B cell (primary cell): ENCODE results near the gene KLHL34. TPM values are rescaled to one million over a fixed set of nuclear protein-coding genes. Genes with fewer than 3 reads are reported as not detected.

Source experiments
- ATAC-seq: fragments of 200-7000 bp; cut with Tn5 transposase; one replicate; pipeline ENCODE4 v1.10.0; 2021; ENCODE audit warnings: low read depth, mild to moderate bottlenecking, moderate number of reproducible peaks, moderate library complexity
- CTCF ChIA-PET: fragments of 350-600 bp; sonication (Branson Sonifier 250); formaldehyde crosslinking; loops from one replicate; lab custom pipeline; 2021; ENCODE audit warnings: antibody characterized with exemption, inconsistent platforms; lab: Charles Lee
- POLR2A ChIA-PET: fragments of 350-600 bp; sonication (Branson Sonifier 250); formaldehyde crosslinking; loops from one replicate; lab custom pipeline; 2021; ENCODE audit warnings: antibody characterized with exemption; lab: Charles Lee
- DNase-seq: peaks from one replicate; pipeline ENCODE4 v3.0.0; 2013
- H2AFZ ChIP-seq: 2 replicates; pipeline ENCODE4 v1.6.1; 2012; ENCODE audit warnings: mild to moderate bottlenecking, low read depth, low read length; ENCODE audit not compliant: insufficient read depth, poor library complexity, severe bottlenecking
- H3K27ac ChIP-seq, 2 donors: 1 replicate in 1 of 2; 2 replicates in 1 of 2; pipeline ENCODE4 v1.5.1; 2012 to 2013; ENCODE audit warnings: low read length in 2 of 2, mild to moderate bottlenecking in 2 of 2, moderate library complexity in 1 of 2
- H3K27me3 ChIP-seq, 4 experiments: fragments of 200-600 bp in 1 of 4; sonication (generic) in 1 of 4; replicated peaks in 1 of 4; 1 replicate in 2 of 4; 2 replicates in 2 of 4; pipeline versions ENCODE4 v1.6.1 to v1.7.0; 2013 to 2016; ENCODE audit warnings: low read length in 3 of 4, mild to moderate bottlenecking in 2 of 4, mixed read lengths in 1 of 4, moderate library complexity in 1 of 4; ENCODE audit not compliant: insufficient read depth in 4 of 4, control insufficient read depth in 3 of 4; ENCODE audit errors: control extremely low read depth in 1 of 4
- H3K36me3 ChIP-seq, 2 experiments: replicated peaks in 1 of 2; 1 replicate in 1 of 2; 2 replicates in 1 of 2; pipeline versions ENCODE4 v1.6.1 to v1.7.1; 2013; ENCODE audit warnings: low read length in 1 of 2; ENCODE audit not compliant: insufficient read depth in 2 of 2, control insufficient read depth in 1 of 2; ENCODE audit errors: control extremely low read depth in 1 of 2, extremely low read depth in 1 of 2
- H3K4me1 ChIP-seq, 2 donors: fragments of 200-600 bp in 1 of 2; sonication (generic) in 1 of 2; 1 replicate in 1 of 2; 2 replicates in 1 of 2; pipeline versions ENCODE4 v1.5.1 to v1.6.1; 2013 to 2017; ENCODE audit warnings: low read length in 2 of 2; ENCODE audit not compliant: control insufficient read depth in 2 of 2, insufficient read depth in 2 of 2
- H3K4me2 ChIP-seq: replicated peaks from 2 replicates; pipeline ENCODE3; 2012; ENCODE audit warnings: mild to moderate bottlenecking, low read depth, low read length; ENCODE audit not compliant: poor library complexity, severe bottlenecking
- H3K4me3 ChIP-seq, 5 experiments: fragments of 200-600 bp in 1 of 5; sonication (generic) in 1 of 5; 1 replicate in 3 of 5; 2 replicates in 2 of 5; pipeline versions ENCODE4 v1.5.1 to v1.7.0; 2011 to 2016; ENCODE audit warnings: low read length in 4 of 5, mild to moderate bottlenecking in 4 of 5, low read depth in 2 of 5, control low read depth in 1 of 5, moderate library complexity in 1 of 5; ENCODE audit not compliant: insufficient read depth in 1 of 5; ENCODE audit errors: control extremely low read depth in 1 of 5, extremely low read depth in 1 of 5
- H3K79me2 ChIP-seq: fragments of 200-600 bp; sonication (generic); one replicate; pipeline ENCODE4 v1.6.0; 2016; ENCODE audit warnings: low read length; ENCODE audit not compliant: control insufficient read depth, insufficient read depth
- H3K9ac ChIP-seq: fragments of 200-600 bp; sonication (generic); 2 replicates; pipeline ENCODE4 v1.6.1; 2017; ENCODE audit warnings: mild to moderate bottlenecking, low read length, moderate library complexity
- H3K9me3 ChIP-seq, 3 donors: one replicate each; pipeline versions ENCODE4 v1.6.1 to v1.7.1; 2013; ENCODE audit warnings: low read length in 2 of 3; ENCODE audit not compliant: control insufficient read depth in 2 of 3, insufficient read depth in 1 of 3; ENCODE audit errors: control extremely low read depth in 1 of 3
- H4K20me1 ChIP-seq: 2 replicates; pipeline ENCODE4 v1.6.0; 2012; ENCODE audit warnings: mild to moderate bottlenecking, low read length; ENCODE audit not compliant: insufficient read depth, control insufficient read depth, poor library complexity, severe bottlenecking
- H3K27ac Mint-ChIP-seq: one replicate; pipeline ENCODE4 v1.8.0; 2021; ENCODE audit warnings: mixed read lengths
- H3K27me3 Mint-ChIP-seq: one replicate; pipeline ENCODE4 v1.8.0; 2021; ENCODE audit warnings: mixed read lengths
- H3K4me1 Mint-ChIP-seq: one replicate; pipeline ENCODE4 v1.8.0; 2021; ENCODE audit warnings: mixed read lengths
- H3K4me3 Mint-ChIP-seq: one replicate; pipeline ENCODE4 v1.8.0; 2021; ENCODE audit warnings: mixed read lengths
- H3K9me3 Mint-ChIP-seq: one replicate; pipeline ENCODE4 v1.8.0; 2022; ENCODE audit warnings: mixed read lengths; ENCODE audit not compliant: insufficient read depth
- CTCF ChIP-seq: fragments of 200-600 bp; IDR thresholded peaks from one replicate; pipeline ENCODE4 v1.8.0; 2022; ENCODE audit warnings: antibody characterized with exemption, mild to moderate bottlenecking
- EZH2 ChIP-seq: IDR thresholded peaks from 2 replicates; pipeline ENCODE4 v1.6.1; 2012; ENCODE audit warnings: borderline replicate concordance, low read depth, mild to moderate bottlenecking, moderate library complexity, low read length; ENCODE audit not compliant: insufficient read depth, poor library complexity, severe bottlenecking
- WGBS: methylation state at CpG from one replicate; pipeline ENCODE4 v1.1.5; 2013; ENCODE audit warnings: missing lambda C conversion rate; ENCODE audit not compliant: insufficient coverage; 5-methylcytosine and 5-hydroxymethylcytosine counted together
- intact Hi-C: fragments of 100-400 bp; cut with micrococcal nuclease; formaldehyde crosslinking; loops from one replicate; pipeline ENCODE4 v1.10.0; 2022
- polyA plus RNA-seq: library from polyadenylated mRNA; depleted of rRNA; stranded (reverse); fragments of >200 nt; gene quantifications from 2 replicates; pipeline ENCODE4 v1.2.3, GENCODE V29; 2012
- total RNA-seq, 2 donors: library from RNA; stranded (reverse); fragments of 120-200 nt in 1 of 2; gene quantifications; 1 replicate in 1 of 2; 2 replicates in 1 of 2; pipeline versions ENCODE4 v1.2.3 to v1.2.4, GENCODE V29; 2013 to 2022

KLHL34 gene
- total and polyA plus RNA-seq, 2 donors (not counting 1 experiment from before 2014, with no cell fraction given): 0.59 TPM; not detected in 1

- H3K4me1 ChIP-seq: no peaks in the 10 kb centered on the region
- H3K9ac ChIP-seq: no peak overlapping the region
- POLR2A ChIA-PET: no interaction called here
- no peaks in the 10 kb centered on the region for H3K27me3 Mint-ChIP-seq
- intact Hi-C loops: no loop called here
- H3K9me3 ChIP-seq: no peaks in the 10 kb centered on the region
- no peak overlapping the region for H3K4me3 Mint-ChIP-seq
- H4K20me1 ChIP-seq: no peaks in the 10 kb centered on the region
- no peak overlapping the region for H2AFZ ChIP-seq
- H3K4me3 ChIP-seq: no peak overlapping the region
- H3K4me2 ChIP-seq: no peak overlapping the region
- WGBS: no CpG with 5 or more reads among the region's 3 CpGs
- no peaks in the 10 kb centered on the region for H3K79me2 ChIP-seq
- H3K27ac Mint-ChIP-seq: no peak overlapping the region
- no peaks in the 10 kb centered on the region for H3K27me3 ChIP-seq
- TF ChIP-seq EZH2: no peak
- TF ChIP-seq CTCF: no peak
- ATAC-seq: no peak
- no peaks in the 10 kb centered on the region for H3K4me1 Mint-ChIP-seq
- DNase-seq: no peak
- no peak overlapping the region for H3K27ac ChIP-seq
- CTCF ChIA-PET: no interaction called here
- no peaks in the 10 kb centered on the region for H3K36me3 ChIP-seq
- H3K9me3 Mint-ChIP-seq: no peaks in the 10 kb centered on the region
Measured at GRCh38 chrX:21645886-21646285, 12.2 kb downstream of the KLHL34 start.

GRCh38 chrX:21645431-21645830 lies 12.7 kb downstream of the KLHL34 start:
- Mint-ChIP-seq H3K27ac (no peak overlapping the region), H3K9me3 (no peaks in the 10 kb centered on the region), H3K4me3 (no peak overlapping the region), H3K4me1 (no peaks in the 10 kb centered on the region), H3K27me3 (no peaks in the 10 kb centered on the region)
- Histone ChIP-seq H3K4me1 (no peaks in the 10 kb centered on the region), H3K4me2 (no peak overlapping the region), H3K79me2 (no peaks in the 10 kb centered on the region), H3K4me3 (no peak overlapping the region), H3K36me3 (no peaks in the 10 kb centered on the region), H3K9me3 (no peaks in the 10 kb centered on the region), H3K9ac (no peak overlapping the region), H3K27me3 (no peaks in the 10 kb centered on the region), H4K20me1 (no peaks in the 10 kb centered on the region), H2AFZ (no peak overlapping the region), H3K27ac (no peak overlapping the region)
- no peak for ATAC-seq
- ChIA-PET CTCF (no interaction called here), POLR2A (no interaction called here)
- no peak for DNase-seq
- no peak for TF ChIP-seq CTCF
- intact Hi-C loops: no loop called here
